GM12872 (cell line): ENCODE results near the gene COPB1.

Experiments
- CTCF ChIP-seq: IDR thresholded peaks from 3 replicates; pipeline ENCODE4 v1.5.1; 2011; ENCODE audit warnings: low read depth, mild to moderate bottlenecking, low read length, moderate library complexity; ENCODE audit not compliant: insufficient read depth

The COPB1 gene

DNA sequence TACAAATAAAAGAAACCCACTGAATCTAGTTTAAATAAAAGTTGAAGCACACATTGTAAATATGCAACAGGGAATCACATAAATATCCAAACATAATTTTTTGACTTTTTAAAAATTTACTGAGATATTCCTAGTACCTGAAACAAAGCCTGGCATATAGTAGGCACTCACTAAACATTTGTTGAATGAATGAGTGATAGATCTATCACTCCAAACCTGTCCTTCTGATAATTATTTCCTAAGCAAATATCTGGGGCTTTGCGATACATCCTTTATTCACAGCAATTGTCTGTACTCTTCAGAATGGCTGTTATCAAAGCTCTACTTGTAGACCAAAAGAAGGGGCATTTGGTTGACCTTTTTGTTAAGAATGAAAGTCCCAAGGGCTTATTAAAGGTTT, 23.2 kb upstream of the COPB1 start:
- no peak for TF ChIP-seq CTCF

- TF ChIP-seq CTCF, result no peak
Observed at GRCh38 chr11:14522245-14522644, 22.6 kb upstream of the COPB1 start.

- TF ChIP-seq CTCF, result no peak
Observed at GRCh38 chr11:14520747-14521151, 21.1 kb upstream of the COPB1 start.

GRCh38 chr11:14519917-14520746, 20.5 kb upstream of the COPB1 start, which contains the start of gene PSMA1:
Gene PSMA1 (minus strand): TSS chr11:14520386. CDS start chr11:14520299, 87 bp downstream.
- TF ChIP-seq CTCF, result no peak

- no peak for TF ChIP-seq CTCF
Observed at GRCh38 chr11:14519597-14519916, 19.9 kb upstream of the COPB1 start.

- TF ChIP-seq CTCF, result no peak
Observed at GRCh38 chr11:14518820-14519219, 19.2 kb upstream of the COPB1 start.

DNA sequence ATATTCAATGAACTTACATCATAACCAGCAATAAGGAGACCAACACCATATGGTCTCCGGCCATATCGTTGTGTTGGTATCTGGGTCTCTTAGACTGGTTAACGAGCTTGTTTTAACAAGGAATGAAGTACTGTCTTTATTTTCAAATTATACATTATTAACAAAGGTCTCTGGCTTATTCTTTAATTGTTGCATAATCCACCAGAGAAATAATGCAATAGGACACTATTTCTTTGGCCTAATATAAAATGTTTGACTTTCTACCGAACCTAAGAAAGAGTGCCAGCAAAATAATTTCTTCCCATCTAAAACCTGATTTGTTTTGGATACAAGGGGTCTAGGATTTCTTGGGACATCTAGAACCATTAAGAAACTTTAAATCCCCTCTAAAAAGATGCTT, 14.2 kb upstream of the COPB1 start:
- TF ChIP-seq CTCF, result no peak
